Measurements from ENCODE around the gene MYB.
"Not testable (repeated sequence)": the region's sequence is repeated elsewhere in the genome, so short reads cannot be mapped to it uniquely, and the experiment has no call there.

The MYB gene

GRCh38 chr6:135164387-135164786, 16.7 kb upstream of the MYB start:
- DNase-seq = not testable (repeated sequence)

DNA sequence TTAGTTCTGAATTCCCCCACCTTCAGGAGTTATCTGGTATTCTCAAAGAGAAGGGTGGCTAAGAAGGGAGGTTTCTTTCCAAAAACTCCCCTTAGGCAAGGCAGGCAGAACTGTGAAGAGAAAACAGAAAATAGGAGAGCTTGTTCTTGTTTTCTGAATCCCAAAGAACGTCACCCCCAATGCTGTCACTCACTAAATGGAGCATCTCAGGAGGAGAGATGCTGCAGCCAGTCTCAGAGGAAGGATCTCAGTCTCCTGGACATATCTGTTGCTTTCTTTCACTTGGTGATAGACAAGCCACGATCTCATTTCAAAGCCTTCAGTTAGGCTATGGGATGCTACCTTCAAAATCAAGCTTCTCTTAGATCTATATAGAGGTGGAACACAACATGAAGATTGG, 16.1 kb upstream of the MYB start:
- DNase-seq = no peak

GRCh38 chr6:135166515-135166914, 14.6 kb upstream of the MYB start:
- DNase-seq = no peak

DNA sequence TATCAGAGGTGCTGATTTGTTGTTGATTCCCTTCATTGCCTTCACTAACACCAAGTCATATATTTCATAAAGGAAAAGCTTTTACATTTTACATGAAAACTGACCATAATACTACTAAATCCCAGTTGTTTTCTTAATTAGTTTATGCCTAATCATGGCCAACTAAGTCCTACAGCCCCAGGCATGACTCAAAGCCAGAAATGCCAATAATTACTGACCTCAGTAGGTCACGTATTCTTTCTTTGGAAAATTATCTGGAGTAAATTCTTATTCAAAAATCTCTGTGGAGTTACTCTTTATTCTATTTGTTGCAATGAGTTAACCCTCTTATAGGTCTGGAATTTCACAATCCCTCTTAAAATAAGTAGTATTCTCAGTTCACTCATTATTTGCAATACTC, 13.5 kb upstream of the MYB start:
- no peak for DNase-seq

DNA sequence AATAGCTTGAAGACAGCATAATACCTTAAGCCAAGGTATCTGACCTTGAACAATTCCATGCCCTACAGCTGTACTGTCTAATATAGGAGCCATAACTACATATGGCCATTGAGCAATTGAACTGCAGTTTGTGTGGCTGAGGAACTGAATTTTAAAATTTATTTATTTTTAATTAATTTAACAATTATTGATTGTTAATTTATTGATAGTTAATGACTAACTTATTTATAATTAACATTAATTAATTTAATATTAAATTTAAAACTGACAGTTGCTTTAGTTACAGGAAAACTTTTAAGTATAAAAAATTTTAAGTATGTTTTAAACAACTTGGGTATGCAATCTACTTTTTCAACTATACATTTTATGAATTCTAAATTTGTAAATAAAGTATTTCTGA, 12.3 kb upstream of the MYB start:
- no peak for DNase-seq

DNA sequence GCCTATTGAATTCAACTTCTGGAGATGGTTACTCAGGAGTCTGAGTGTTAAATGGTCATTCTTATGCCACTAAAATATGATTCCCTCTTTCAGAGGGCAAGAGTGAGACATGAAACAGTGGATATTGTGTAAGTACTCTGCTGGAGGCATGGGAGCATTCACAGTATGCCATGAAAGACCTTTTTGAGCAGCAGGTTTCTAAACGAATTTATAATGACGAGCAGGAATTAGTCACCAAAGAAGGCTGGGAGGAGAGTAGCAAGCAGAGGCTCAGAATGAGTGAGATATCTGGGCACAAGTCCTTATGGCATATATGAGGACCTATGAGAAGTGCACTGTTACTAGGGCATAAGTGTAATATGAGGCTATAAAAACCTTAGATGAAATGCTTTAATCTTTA, 10.9 kb upstream of the MYB start:
- no peak for DNase-seq

DNA sequence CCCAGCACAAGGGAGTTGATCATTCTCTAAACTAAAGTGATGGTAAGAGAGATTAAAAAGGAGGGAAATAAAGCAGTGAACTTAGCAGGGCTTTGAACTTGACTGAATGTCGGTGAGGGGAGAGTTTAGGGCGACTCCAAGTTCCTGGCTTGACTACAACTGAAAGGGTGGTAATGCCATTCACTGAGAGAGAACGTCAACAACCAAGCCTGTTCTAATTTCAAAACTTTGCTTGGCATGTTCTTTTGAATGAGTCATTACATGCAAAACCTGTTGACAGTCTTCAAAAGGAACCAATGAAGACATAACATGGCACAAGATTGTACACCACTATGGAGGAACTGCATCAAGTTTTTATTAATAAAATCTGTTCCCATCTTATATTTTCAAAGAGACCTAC, 10.3 kb upstream of the MYB start:
- no peak for DNase-seq

GRCh38 chr6:135173242-135173988, 7.7 kb upstream of the MYB start:
- DNase-seq = no peak

- no peak for DNase-seq
These were observed 7.1 kb upstream of the MYB start for GRCh38 chr6:135173989-135174484.

DNA sequence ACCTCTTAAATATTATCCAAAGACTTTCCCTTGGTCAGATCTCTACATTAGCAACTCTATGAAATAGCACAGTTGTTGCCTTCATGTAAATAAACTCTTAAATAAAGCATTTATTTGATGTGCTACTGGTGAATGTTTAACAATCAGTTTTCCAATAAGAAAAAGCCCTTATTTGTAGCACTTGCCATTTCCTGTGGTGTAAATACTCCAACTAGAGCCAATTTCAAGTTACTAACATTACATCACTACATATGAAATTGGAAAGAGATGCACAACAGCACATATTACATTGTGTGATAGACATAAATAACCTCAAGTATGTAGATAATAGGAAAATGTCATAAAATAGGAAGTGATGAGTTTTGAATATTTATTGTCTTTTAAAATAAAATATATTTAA, 5.0 kb upstream of the MYB start:
- DNase-seq = no peak

- DNase-seq = no peak
These were observed 4.6 kb upstream of the MYB start for GRCh38 chr6:135176464-135176863.

- no peak for DNase-seq
These were observed 1.7 kb upstream of the MYB start for GRCh38 chr6:135179372-135179771.

DNA sequence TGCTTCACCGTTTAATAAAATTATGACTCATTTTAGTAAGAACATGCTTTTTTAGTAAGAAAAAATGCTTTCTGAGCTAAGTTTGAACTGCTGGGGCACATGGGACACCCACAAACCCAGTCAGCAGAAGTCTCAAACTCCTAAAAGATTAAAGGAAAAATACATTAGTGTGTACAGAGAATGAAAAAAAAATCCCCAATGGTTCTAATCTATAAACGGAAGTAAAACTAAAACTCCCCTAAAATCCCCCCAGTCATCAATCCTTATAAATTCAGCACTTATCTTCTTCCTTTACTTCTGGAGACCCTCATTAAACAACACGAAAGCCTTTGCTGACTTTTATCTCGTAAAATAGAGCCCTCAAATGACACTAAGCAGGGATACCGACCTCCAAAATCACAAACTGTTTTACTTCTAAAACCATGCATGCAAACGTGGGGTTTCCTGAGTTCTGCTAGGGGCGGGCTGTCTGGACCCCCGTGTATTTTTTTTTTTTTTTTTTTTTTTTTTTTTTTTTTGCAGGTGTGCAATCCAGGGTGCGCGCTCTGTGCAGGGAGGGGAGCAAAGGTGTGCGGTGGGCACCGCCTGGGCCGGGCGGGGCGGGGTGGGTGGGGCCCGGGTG, 1.1 kb upstream of the MYB start:
- no peak for DNase-seq

DNA sequence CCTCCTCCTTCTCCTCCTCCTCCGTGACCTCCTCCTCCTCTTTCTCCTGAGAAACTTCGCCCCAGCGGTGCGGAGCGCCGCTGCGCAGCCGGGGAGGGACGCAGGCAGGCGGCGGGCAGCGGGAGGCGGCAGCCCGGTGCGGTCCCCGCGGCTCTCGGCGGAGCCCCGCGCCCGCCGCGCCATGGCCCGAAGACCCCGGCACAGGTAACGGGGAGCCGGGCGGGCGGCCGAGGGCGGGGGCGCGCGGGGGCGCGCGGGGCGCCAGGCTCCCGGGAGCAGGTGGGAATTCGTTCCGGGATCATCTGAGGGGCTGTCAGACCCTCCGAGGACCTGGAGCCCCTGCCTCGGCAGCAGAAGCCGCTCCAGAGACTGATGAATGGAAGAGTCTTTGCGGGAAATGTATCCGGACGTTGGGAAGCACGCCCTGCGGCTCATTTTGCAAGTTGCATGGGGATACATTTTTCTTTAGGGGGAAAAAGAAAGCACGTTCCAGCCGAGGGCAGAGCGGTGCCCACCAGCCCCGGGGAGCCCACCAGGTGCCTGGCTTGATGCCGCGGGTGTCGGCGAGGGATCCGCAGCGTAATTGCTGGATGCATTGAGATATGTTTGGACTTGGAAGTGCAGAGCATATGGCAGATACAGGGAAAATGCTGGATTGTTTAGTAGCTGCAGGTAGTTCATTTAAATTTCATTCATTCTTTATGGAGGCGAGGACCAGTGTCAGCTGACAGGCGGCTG, 394 bp downstream of the MYB start:
- DNase-seq = no peak

DNA sequence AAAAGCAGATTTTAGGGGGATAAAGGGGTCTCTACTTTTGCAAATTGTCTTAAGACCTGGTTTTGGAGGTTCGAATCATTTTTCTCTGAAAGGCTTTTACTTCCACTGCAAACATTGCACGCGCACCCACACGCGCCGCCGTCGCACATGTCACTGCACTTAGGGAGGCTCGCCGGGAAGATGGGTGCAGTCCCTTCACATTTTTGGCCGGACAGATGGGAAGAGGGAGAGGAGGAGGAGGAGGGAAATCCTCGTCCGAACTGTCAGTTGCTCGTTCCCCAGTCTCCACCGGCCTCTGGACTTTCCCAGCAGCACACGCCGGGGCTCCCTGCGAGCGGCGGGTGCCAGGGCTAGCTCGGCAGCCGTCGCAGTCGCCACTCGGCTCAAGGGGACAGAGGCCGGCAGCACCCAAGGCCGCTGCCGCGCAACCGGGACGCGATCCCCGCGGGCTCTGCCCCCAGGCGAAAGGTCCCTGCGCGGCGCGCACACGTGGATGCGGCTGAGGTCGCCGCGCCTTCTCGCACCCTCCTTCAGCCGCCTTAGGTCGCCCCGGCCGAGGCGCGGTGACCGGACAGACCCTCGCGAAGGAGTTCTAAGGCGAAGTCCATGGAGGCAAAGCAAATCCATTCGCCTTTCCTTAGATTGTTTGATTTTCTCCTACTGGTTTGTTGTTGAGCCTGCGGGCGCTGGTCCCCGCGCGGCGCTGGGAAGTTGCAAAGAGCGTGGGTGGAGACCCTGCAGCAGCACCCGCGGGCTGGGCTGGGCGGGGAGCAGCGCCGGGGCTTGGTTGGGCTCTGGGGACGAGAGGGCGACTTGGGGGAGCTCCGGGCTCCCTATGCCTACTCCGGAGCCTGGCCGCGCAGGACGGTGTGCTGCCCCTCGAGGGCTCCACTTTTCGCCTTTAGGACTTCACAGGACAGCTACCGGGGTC, 1.2 kb downstream of the MYB start:
- peak; percentile 27 for DNase-seq

- peak; percentile 60 for DNase-seq
These were observed 2.0 kb downstream of the MYB start for GRCh38 chr6:135183002-135183531.

DNA sequence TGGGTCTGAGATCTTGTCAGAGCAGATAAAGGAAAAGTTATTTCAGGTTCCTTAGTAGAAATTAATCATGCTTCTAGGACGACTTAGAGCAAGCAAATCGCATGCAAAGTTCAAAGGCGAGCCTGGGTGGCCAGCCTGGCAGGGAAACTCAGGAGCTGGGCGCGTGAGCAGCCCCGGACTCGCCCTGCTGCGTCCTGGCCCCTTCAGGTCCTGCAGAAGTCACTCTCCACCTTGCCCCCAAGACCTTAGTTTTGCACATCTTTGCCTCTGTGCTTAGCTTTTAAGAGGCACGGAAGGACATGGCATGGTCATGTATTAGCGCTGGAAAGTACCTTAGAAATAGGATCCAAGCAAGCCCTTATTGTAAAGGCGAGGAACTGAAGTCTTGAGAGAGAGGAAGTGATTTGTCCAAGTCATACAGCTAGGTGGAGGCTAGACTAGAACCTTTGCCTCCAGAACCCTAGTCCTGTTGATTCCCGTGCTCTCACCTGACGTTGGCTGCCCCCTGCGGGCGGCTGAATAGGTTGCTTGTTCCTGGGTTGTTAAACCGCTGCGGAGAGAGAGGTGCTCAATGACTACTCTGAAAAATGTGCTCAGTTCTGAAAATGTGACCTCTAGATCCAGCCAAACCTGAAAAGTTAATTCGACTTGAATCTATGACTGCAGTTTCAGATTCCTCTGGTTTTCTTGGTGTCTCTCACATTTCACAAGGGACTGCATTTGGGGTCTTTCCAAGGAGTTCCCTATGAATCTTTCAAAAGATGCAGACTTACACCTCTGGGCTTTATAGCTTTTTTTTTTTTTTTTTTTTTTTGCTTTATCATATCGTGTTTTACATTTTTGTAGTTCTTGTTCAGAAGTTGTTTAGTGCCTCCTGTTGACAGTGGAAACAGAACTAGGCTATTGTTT, 2.7 kb downstream of the MYB start:
- peak; percentile 68 for DNase-seq

DNA sequence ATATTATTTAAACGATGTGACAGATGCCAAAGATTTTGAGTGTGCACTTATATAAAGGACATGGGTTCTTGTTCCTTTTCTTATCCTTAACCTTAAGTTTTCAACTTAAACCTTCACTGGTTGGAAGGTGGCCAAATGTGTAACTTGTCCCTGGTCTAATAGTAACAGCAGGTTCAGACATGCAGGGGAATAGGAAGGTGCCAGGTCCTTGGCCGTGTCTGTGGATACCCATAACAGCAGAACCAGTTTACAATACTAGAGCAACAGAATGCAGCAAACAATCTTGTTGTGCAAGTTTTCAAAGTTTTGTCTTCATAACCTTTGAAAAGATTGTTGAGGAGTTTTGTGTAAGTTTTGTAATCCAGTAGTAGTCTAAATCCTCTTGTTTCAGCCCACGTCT, 4.4 kb downstream of the MYB start:
- DNase-seq = no peak

GRCh38 chr6:135186255-135186654, 5.1 kb downstream of the MYB start:
- no peak for DNase-seq

- no peak for DNase-seq
These were observed 6.3 kb downstream of the MYB start for GRCh38 chr6:135187372-135187771.

GRCh38 chr6:135188718-135189117, 7.6 kb downstream of the MYB start:
- DNase-seq = no peak
